ENCODE measurements around the gene SUPT3H.
A peak's percentile ranks its signal among the peaks of the same experiment; 100 is the strongest.
"Not testable (repeated sequence)": the region's sequence is repeated elsewhere in the genome, so short reads cannot be mapped to it uniquely, and the experiment has no call there.

The SUPT3H gene

DNA sequence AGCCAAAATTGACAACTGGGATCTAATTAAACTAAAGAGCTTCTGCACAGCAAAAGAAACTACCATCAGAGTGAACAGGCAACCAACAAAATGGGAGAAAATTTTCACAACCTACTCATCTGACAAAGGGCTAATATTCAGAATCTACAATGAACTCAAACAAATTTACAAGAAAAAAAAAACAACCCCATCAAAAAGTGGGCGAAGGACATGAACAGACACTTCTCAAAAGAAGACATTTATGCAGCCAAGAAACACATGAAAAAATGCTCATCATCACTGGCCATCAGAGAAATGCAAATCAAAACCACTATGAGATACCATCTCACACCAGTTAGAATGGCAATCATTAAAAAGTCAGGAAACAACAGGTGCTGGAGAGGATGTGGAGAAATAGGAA, 310.3 kb downstream of the SUPT3H start:
- not testable (repeated sequence) for DNase-seq (ENCODE audit: low read depth, low spot score)

DNA sequence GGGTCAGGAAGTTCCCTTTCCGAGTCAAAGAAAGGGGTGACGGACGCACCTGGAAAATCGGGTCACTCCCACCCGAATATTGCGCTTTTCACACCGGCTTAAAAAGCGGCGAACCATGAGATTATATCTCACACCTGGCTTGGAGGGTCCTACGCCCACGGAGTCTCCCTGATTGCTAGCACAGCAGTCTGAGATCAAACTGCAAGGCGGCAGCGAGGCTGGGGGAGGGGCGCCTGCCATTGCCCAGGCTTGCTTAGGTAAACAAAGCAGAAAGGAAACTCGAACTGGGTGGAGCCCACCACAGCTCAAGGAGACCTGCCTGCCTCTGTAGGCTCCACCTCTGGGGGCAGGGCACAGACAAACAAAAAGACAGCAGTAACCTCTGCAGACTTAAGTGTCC, 315.1 kb downstream of the SUPT3H start:
- not testable (repeated sequence) for DNase-seq (ENCODE audit: low read depth, low spot score)

DNA sequence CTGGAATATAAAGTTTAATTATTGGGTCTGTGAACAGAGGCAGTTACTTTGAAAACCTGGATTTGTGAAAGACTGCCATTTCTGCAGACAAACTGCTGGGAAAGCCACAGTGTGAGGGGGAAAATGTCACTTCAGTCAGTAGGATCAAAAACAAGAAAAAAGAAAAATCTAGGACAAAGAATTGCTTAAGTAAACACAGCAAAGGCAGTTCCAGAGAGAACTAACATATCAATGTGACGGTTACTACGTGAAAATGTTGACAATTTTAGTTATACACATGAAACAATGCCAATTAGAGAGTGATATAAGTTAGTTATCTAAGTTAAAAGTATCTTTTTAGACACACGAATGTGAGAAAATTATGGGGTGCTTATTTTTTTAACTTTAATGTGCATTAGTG, 320.0 kb downstream of the SUPT3H start:
- no peak for DNase-seq (ENCODE audit: low read depth, low spot score)

DNA sequence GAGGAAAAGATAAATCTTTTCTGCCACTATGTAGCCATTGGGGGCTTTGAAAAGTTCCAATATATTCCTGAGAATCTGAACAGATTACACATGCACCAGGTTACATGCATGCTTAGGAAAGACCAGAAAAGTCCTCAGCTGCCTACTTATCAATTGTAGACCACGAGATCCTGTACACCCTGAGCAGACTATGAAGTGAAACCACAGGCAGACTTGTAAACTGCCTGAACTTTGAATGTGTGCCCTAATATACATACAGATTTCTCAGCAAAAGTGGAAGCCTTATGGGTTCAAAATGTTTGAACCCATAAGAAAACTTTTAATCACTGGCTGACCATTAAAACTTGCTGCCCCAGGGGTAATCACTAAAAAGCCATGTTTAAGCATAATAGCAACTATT, 323.1 kb downstream of the SUPT3H start:
- peak; percentile 46 for DNase-seq (ENCODE audit: low read depth, low spot score)

DNA sequence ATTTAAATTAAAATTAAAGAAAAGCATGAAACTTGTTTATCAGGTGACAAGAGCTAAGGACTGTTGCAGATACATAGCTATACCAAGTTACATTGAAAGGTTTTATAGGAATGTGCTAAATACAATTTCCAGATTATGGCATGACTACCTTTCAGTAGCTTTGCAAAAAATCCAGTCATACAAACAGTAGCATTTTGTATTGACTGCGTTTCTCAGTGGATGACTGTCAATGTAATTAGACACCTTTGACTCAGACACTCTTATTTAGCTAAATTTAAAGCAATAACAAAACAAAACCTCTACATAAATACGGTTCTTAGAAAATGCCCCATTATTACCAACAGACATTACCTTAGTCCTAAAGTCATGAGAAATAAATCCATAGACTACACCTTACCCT, 325.4 kb downstream of the SUPT3H start:
- no peak for DNase-seq (ENCODE audit: low read depth, low spot score)

DNA sequence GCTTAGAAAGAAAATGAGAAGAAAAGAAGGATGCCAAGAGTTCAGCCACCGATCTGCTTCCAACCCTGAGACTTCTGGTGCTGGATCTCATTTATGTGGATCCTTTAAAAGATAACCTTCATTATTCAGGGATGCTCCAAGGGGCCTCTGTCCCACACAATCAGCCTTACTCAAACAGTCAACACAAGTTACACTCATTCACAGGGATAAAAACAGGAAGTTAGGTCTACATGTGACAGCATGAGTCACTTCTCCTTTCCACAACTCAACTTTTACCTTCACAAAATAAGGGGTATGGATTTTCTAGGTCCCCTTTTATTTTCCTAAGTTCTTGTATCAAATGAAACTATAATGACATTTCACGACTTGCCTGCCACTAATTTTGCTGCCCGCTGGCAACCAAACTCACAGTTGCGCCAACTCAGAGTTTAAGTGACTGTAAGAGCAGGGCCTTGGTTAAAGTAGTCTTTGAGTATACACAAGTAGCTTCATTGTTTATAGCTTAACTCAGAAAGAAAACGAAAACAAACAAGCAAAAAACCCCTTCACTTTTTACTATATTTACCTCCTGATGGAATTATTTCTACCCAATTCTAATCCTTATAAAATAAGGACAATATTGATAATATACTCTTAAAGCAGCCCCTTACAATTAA, 328.4 kb downstream of the SUPT3H start:
- DNase-seq (ENCODE audit: low read depth, low spot score) = no peak

DNA sequence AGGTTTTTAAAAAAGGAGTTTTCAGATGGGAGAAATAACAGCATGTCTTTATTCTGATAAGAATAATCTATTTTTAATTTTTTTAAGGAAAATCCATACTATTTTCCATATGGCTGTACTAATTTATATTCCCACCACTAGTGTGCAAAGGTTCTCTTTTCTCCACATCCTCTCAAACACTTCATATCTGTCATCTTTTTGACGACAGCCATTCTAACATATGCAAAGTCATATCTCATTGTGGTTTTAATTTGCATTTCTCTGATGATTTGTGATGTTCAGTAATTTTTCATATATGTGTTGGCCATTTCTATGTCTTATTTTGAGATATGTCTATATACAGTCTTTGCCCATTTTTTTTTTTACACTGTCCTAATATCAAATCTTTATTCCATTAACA, 330.2 kb downstream of the SUPT3H start:
- no peak for DNase-seq (ENCODE audit: low read depth, low spot score)

DNA sequence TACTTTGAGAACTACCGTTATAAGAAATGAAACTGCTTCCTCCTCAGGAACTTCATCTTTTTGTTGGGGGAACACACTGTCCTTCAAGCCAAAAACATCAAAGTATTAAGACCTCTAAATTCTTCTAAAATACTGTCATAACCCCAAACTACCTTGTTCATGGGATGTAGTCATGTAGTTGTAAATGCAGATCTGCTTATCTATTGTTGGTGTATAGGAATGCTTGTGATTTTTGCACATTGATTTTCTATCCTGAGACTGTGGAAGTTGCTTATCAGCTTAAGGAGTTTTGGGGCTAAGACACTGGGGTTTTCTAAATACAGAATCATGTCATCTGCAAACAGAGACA, 332.5 kb downstream of the SUPT3H start:
- no peak for DNase-seq (ENCODE audit: low read depth, low spot score)

DNA sequence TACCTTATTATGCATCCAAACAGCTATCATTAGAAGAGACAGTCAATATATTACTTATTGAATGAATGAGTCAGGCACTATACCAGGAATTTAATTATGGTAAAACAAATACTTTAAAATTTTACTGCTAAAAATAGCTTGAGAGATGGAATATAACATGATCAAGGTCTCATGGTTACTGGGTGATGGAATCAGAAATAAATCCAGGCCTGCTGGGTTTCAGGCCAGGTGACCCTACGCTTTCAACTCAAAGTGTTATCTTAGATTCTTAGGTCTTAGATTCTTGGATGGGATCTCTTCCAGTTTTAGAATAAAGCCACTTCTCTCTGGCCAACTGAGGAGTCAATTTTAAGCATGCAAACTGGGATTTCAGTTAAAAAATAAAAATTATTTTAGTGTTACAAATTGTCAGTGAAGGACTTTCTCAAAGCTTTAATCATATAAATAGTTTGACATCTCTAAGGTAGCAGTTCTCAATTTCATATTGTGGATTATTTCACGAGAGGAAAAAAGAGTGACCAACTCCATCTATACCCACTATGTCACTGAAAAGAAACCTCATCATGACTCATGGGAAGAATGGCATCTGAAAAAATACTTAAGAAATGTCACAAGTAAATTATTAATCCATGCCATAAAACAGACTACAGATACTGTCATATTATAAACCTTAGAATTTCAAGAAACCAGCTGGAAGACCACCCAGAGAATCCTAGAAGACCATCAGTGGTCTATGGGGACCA, 333.1 kb downstream of the SUPT3H start:
- no peak for DNase-seq (ENCODE audit: low read depth, low spot score)

DNA sequence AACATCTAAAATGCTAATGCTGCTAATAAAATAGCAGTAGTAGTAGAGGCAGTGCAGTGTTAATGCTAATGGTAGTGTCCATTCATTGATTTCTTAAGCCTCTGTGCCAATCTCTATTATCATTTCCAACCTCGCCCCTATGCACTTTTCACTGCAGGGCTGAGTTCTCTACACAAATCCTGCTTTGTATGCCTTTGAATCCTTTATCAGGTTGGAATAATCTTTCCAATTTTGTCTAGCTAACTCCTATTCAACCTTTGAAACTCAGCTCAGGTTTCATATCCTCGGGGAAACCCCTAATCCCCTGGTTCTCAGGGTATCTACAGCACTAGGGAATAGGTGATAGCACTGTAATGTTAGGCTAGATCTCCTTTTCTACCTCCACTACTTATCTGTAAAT, 333.6 kb downstream of the SUPT3H start:
- DNase-seq (ENCODE audit: low read depth, low spot score) = no peak

DNA sequence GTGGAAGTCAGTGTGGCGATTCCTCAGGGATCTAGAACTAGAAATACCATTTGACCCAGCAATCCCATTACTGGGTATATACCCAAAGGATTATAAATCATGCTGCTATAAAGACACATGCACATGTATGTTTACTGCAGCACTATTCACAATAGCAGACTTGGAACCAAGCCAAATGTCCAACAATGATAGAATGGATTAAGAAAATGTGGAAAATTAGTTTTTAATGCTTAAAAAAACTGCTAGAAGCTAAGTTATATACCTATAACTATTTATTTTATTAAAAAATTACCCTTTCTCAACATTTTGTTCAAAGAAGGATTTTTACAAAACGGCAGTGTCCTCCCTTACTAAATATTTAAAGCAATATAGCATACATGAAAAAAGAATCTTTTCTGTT, 335.1 kb downstream of the SUPT3H start:
- DNase-seq (ENCODE audit: low read depth, low spot score) = not testable (repeated sequence)

DNA sequence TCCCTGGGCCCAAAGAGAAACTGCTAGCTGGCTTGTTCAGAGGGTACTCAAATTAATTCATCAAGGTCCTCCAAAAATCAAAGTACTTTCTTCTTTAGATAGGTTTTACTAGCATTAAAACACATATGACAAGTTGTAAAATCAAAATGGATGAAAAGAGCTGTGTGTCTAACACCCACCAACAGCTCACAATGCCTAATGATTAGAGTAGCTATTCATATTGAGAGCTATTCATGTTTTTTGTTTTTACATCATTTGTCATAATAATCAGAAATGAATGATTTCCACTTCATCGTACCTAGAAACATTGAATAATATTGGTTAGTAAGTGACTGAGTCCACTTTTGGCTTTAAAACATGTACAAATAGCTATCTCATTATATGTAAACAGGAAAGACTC, 339.5 kb downstream of the SUPT3H start:
- no peak for DNase-seq (ENCODE audit: low read depth, low spot score)

DNA sequence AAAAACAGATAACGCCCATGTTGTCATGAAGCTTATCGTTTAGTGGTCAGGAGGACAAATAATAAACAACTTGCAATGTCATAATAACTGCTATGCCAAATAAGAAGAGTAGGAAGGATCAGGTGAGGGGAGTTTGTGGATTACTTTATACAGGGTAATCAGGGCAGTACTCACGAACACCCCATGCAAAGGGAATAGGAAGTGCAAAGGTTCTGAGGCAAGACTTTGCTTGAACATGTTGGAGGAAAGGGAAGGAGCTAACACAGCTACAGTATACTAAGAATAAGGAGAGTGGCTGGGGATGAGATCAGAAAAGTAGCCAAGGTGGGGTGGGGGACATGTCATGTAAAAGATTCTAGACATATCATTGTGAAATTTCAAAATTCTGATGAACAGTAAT, 341.6 kb downstream of the SUPT3H start:
- DNase-seq (ENCODE audit: low read depth, low spot score) = no peak

DNA sequence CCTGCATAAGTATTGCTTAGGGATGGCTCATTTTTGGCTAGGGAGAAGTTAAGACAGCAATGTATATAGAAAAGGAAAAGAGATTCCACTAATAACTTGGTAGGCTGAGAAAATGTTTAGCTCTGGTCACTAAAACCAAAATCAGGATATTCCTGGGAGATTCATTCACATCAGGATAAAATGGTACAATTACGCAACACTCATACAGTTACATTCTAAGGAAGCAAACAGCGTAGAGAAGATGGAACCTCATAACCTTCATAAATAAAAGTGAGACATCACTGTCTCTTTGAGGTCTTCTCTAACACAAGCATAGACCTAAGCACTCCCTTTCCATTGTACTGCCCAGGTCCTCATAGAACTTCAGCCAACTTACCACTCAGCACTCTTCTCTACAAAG, 345.3 kb downstream of the SUPT3H start:
- DNase-seq (ENCODE audit: low read depth, low spot score) = no peak

DNA sequence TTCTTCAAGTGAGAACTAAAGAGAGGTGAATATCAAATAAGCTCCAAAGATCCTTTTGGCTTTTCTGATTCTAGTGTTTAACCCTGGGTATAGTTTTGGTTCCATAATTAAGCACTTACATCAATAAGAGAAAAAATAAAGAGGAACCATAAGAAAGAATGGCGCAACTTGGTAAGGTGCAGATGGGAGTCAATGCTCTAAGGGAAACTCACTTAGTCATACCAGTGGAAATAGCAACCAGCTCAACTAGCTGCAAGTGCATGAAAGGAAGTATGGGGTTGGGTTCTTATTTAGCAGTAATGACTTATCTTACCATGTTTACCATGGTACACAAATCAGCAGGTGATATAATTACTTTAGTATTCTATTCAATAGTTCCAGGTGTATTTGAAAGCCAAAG, 346.1 kb downstream of the SUPT3H start:
- no peak for DNase-seq (ENCODE audit: low read depth, low spot score)

DNA sequence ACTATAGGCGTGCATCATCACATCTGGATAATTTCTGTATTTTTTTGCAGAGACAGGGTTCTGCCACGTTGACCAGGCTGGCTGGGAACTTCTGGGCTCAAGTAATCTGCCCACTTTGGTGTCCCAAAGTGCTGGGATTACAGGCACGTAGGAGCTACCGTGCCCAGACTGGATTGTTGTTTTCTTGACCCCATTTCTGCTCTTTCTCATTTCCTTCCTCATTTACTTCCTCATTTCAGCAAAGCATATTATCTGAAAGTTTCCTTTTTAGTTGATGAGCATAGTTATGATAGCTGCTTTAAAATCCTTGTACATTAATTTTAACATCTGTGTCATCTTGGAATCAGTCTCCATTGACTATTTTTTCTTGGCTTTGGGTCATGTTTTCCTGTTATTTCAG, 350.6 kb downstream of the SUPT3H start:
- no peak for DNase-seq (ENCODE audit: low read depth, low spot score)

DNA sequence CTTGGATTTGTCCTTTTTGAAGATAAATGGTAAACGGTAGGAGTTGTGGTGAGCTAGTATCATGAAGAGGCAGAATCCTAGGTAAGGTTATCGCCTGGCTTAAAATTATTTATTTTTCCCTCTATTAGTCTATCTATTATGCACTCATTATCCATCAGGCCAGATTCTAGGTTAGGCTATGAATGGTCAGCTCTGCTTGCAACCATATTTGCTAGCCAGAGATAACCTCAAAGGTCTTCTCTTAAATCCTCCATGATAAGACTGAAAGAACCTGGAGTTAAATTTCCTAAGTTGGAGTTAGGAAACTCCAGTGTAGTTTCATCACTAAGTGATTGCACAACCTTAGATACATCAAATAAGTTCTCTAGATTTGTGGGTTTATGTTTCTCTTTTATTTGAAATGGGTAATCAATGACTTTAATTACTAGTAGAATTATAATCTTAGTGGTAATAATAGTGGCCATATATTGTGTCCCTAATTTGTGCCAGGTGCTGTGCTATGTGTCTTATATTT, 351.7 kb downstream of the SUPT3H start:
- DNase-seq (ENCODE audit: low read depth, low spot score) = no peak

DNA sequence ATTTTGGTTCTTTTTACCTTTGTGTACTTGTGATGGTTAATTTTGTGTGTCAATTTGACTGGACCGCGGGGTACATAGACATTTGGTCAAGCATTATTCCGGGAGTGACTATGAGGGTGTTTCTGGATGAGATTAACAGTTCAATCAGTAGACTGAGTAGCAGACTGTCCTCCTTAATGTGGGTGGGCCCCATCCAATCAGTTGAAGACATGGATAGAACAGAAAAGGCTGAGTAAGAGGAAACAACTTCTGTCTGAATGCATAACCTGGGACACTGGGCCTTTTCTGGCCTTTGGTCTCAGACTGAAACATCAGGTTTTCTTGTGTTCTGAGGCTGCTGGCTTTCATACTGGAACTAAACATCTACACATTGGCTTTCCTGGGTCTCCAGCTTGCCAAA, 353.1 kb downstream of the SUPT3H start:
- no peak for DNase-seq (ENCODE audit: low read depth, low spot score)

DNA sequence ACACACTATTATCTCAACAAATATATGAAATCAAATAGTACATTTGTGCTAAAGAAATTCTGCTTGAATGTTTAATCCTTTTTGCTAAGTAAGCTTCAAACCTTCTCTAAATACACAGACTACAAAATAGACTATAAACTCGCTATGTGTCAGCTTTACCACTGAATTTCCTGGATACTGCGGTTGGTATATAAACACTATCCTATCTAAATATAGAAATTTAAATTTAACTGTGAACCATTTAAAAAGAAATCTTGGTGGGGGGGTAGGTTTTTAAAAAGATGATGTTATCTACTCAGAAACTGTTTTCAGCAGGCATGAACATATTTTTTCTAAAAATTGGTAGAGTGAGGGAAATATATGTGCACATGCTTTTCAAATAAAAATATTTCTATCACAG, 356.1 kb downstream of the SUPT3H start:
- no peak for DNase-seq (ENCODE audit: low read depth, low spot score)

DNA sequence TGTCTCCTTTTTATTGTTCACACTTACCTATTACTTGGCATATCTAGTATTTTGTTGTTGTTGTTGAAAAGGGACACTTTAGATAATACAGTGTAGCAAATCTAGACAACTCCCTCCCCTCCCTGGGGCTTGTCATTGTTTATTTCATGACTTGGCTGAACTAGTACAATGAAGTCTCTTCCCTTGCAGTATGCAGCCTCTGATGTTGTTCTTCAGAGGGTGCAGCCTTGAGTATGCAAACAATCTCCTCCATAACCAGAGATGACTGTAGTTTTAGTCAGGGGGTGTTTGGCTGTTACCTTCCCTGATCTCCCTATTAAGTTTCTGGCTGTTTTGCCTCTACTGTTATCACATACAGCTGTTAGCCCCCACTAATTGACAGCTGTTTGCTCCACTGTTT, 365.0 kb downstream of the SUPT3H start:
- DNase-seq (ENCODE audit: low read depth, low spot score) = no peak

DNA sequence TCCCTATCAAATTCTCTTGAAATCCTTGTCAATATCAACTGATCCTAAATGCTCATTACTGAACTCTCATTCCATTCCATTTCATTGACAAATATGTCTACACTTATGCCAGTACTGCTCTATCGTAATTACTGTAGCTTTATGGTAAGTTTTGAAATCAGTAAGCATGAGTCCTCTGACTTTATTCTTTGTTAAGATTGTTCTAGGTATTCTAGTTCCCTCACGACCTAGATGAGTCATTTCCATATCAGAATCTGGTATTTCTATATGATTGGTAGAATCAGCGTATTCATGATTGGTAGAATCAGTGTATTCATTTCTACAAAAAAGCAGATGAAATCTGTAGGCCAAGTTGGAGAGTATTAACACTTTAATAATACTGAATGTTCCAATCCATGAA, 368.2 kb downstream of the SUPT3H start:
- no peak for DNase-seq (ENCODE audit: low read depth, low spot score)

DNA sequence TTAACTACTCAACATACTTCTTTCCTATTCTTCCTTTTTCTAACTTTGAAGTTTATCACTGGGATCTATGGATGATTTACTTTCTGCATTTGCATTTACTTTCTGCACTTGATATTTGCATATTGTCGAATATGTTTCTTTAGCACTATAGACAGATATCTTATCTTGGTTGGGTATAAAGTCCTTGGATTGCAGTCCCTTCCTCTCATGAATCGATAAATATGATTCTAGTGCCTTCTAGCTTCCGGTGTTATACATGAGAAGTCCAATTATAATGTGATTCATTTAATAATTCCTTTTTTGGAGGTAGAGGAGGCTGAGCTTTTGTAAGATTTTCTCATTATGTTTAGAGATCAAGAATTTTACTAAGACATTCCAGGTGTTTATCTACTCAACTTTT, 370.8 kb downstream of the SUPT3H start:
- DNase-seq (ENCODE audit: low read depth, low spot score) = no peak

DNA sequence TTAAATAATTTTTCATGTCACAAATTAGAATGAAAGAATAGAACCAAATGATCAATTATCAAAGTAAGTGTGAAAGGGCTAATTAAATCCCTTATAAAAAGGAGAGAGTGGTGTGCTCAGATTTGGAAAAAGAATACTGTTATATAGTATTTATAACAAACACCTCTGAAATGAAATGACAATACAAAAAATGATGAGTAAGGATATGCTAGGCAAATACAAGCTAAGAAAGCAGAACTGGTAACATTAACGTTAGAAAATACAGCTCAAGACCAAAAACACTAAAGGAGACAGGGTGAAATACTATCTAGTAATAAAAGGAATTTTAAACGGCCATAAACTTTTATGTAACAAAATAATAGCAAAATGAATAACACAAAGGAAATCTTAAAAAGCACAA, 373.8 kb downstream of the SUPT3H start:
- no peak for DNase-seq (ENCODE audit: low read depth, low spot score)

DNA sequence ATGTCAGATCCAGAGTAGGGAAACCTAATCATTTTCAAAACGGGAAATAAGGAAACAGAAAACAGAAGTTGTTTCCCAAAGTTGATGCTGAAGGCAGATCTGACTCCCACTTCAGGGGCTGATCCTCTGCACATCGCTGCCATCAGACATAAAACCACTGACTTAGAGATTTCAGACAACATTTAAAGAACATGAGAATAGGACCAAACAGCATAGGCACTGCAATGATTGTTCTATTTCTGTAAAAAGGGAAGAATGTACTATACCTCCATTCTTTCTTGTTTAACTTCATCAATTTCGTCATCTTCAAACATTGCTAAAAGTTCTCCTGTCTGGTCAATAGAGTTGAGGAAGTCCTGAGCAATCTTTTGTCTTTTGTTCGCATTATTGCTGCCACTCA, 374.3 kb downstream of the SUPT3H start:
- DNase-seq (ENCODE audit: low read depth, low spot score) = no peak

All from astrocyte of the hippocampus (primary cell).